Hepatocyte (in vitro differentiated cells): ENCODE data around the gene GNB3.

ENCODE experiments used
- EZH2 ChIP-seq: fragments of 200-600 bp; sonication (generic); IDR thresholded peaks from 2 replicates; pipeline ENCODE4 v1.6.1; 2016; ENCODE audit warnings: antibody characterized with exemption, mild to moderate bottlenecking, borderline replicate concordance
- TF ChIP-seq, protein P1 (sequence below): fragments of 200-600 bp; sonication (generic); IDR thresholded peaks from 2 replicates; pipeline ENCODE4 v1.5.1; 2016; ENCODE audit warnings: antibody characterized with exemption, mild to moderate bottlenecking; ENCODE audit not compliant: poor library complexity

- TF ChIP-seq, protein P1, sequence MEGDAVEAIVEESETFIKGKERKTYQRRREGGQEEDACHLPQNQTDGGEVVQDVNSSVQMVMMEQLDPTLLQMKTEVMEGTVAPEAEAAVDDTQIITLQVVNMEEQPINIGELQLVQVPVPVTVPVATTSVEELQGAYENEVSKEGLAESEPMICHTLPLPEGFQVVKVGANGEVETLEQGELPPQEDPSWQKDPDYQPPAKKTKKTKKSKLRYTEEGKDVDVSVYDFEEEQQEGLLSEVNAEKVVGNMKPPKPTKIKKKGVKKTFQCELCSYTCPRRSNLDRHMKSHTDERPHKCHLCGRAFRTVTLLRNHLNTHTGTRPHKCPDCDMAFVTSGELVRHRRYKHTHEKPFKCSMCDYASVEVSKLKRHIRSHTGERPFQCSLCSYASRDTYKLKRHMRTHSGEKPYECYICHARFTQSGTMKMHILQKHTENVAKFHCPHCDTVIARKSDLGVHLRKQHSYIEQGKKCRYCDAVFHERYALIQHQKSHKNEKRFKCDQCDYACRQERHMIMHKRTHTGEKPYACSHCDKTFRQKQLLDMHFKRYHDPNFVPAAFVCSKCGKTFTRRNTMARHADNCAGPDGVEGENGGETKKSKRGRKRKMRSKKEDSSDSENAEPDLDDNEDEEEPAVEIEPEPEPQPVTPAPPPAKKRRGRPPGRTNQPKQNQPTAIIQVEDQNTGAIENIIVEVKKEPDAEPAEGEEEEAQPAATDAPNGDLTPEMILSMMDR = no peak
- TF ChIP-seq EZH2 = no peak
Measured at GRCh38 chr12:6840761-6841515, at the start of gene GNB3.
